ENCODE data around the gene MPPED2.

Gene MPPED2

GRCh38 chr11:30423886-30424285 lies 162.3 kb downstream of the MPPED2 start:
- H3K27me3 ChIP-seq (ENCODE audit: insufficient read depth, low read length) = no peaks in the 10 kb centered on the region
- H3K4me3 ChIP-seq (ENCODE audit: low read length) = no peak overlapping the region
- peaks cover 13% of the 10 kb centered on the region for H3K4me1 ChIP-seq (ENCODE audit: insufficient read depth, low read length)
- H3K36me3 ChIP-seq (ENCODE audit: insufficient read depth, low read length) = no peaks in the 10 kb centered on the region
- no peak overlapping the region for H2AFZ ChIP-seq (ENCODE audit: low read depth, low read length)
- no peaks in the 10 kb centered on the region for H3K9me3 ChIP-seq (ENCODE audit: low read length)

GRCh38 chr11:30423279-30423648 lies 162.9 kb downstream of the MPPED2 start:
- Histone ChIP-seq H3K27me3 (ENCODE audit: insufficient read depth, low read length) (no peaks in the 10 kb centered on the region), H2AFZ (ENCODE audit: low read depth, low read length) (no peak overlapping the region), H3K4me1 (ENCODE audit: insufficient read depth, low read length) (peaks cover 13% of the 10 kb centered on the region), H3K9me3 (ENCODE audit: low read length) (no peaks in the 10 kb centered on the region), H3K4me3 (ENCODE audit: low read length) (no peak overlapping the region), H3K36me3 (ENCODE audit: insufficient read depth, low read length) (no peaks in the 10 kb centered on the region)

GRCh38 chr11:30422447-30423278 lies 163.5 kb downstream of the MPPED2 start:
- no peak overlapping the region for H2AFZ ChIP-seq (ENCODE audit: low read depth, low read length)
- H3K27me3 ChIP-seq (ENCODE audit: insufficient read depth, low read length) = no peaks in the 10 kb centered on the region
- H3K9me3 ChIP-seq (ENCODE audit: low read length) = no peaks in the 10 kb centered on the region
- H3K4me3 ChIP-seq (ENCODE audit: low read length) = no peak overlapping the region
- no peaks in the 10 kb centered on the region for H3K36me3 ChIP-seq (ENCODE audit: insufficient read depth, low read length)
- H3K4me1 ChIP-seq (ENCODE audit: insufficient read depth, low read length) = peaks cover 13% of the 10 kb centered on the region

GRCh38 chr11:30420233-30420787 lies 165.8 kb downstream of the MPPED2 start:
- H2AFZ ChIP-seq (ENCODE audit: low read depth, low read length) = no peak overlapping the region
- H3K36me3 ChIP-seq (ENCODE audit: insufficient read depth, low read length) = no peaks in the 10 kb centered on the region
- H3K4me1 ChIP-seq (ENCODE audit: insufficient read depth, low read length) = peaks cover 13% of the 10 kb centered on the region
- H3K4me3 ChIP-seq (ENCODE audit: low read length) = no peak overlapping the region
- H3K9me3 ChIP-seq (ENCODE audit: low read length) = no peaks in the 10 kb centered on the region
- H3K27me3 ChIP-seq (ENCODE audit: insufficient read depth, low read length) = no peaks in the 10 kb centered on the region

- Histone ChIP-seq H3K4me3 (ENCODE audit: low read length) (no peak overlapping the region), H3K36me3 (ENCODE audit: insufficient read depth, low read length) (no peaks in the 10 kb centered on the region), H3K27me3 (ENCODE audit: insufficient read depth, low read length) (no peaks in the 10 kb centered on the region)
Observed at GRCh38 chr11:30414806-30415205, 171.3 kb downstream of the MPPED2 start.

GRCh38 chr11:30414244-30414643 lies 171.9 kb downstream of the MPPED2 start:
- Histone ChIP-seq H3K4me3 (ENCODE audit: low read length) (no peak overlapping the region), H3K36me3 (ENCODE audit: insufficient read depth, low read length) (no peaks in the 10 kb centered on the region), H3K4me1 (ENCODE audit: insufficient read depth, low read length) (no peaks in the 10 kb centered on the region), H3K27me3 (ENCODE audit: insufficient read depth, low read length) (no peaks in the 10 kb centered on the region), H3K9me3 (ENCODE audit: low read length) (no peaks in the 10 kb centered on the region), H2AFZ (ENCODE audit: low read depth, low read length) (no peak overlapping the region)

More at GRCh38 chr11:30414806-30415205, 171.3 kb downstream of the MPPED2 start:
- Histone ChIP-seq H3K9me3 (ENCODE audit: low read length) (no peaks in the 10 kb centered on the region), H3K4me1 (ENCODE audit: insufficient read depth, low read length) (no peaks in the 10 kb centered on the region), H2AFZ (ENCODE audit: low read depth, low read length) (no peak overlapping the region)

GRCh38 chr11:30412509-30412908 lies 173.6 kb downstream of the MPPED2 start:
- H3K4me1 ChIP-seq (ENCODE audit: insufficient read depth, low read length) = no peaks in the 10 kb centered on the region
- H3K27me3 ChIP-seq (ENCODE audit: insufficient read depth, low read length) = no peaks in the 10 kb centered on the region
- no peaks in the 10 kb centered on the region for H3K9me3 ChIP-seq (ENCODE audit: low read length)
- H3K36me3 ChIP-seq (ENCODE audit: insufficient read depth, low read length) = no peaks in the 10 kb centered on the region
- no peak overlapping the region for H3K4me3 ChIP-seq (ENCODE audit: low read length)
- H2AFZ ChIP-seq (ENCODE audit: low read depth, low read length) = no peak overlapping the region

- H3K4me1 ChIP-seq (ENCODE audit: insufficient read depth, low read length) = no peaks in the 10 kb centered on the region
- H3K36me3 ChIP-seq (ENCODE audit: insufficient read depth, low read length) = no peaks in the 10 kb centered on the region
- no peak overlapping the region for H2AFZ ChIP-seq (ENCODE audit: low read depth, low read length)
- H3K27me3 ChIP-seq (ENCODE audit: insufficient read depth, low read length) = no peaks in the 10 kb centered on the region
- no peak overlapping the region for H3K4me3 ChIP-seq (ENCODE audit: low read length)
- no peaks in the 10 kb centered on the region for H3K9me3 ChIP-seq (ENCODE audit: low read length)
Observed at GRCh38 chr11:30411383-30411782, 174.8 kb downstream of the MPPED2 start.

GRCh38 chr11:30406978-30407762 lies 179.0 kb downstream of the MPPED2 start:
- no peak overlapping the region for H2AFZ ChIP-seq (ENCODE audit: low read depth, low read length)
- no peak overlapping the region for H3K4me3 ChIP-seq (ENCODE audit: low read length)
- H3K27me3 ChIP-seq (ENCODE audit: insufficient read depth, low read length) = no peaks in the 10 kb centered on the region
- H3K36me3 ChIP-seq (ENCODE audit: insufficient read depth, low read length) = no peaks in the 10 kb centered on the region
- H3K4me1 ChIP-seq (ENCODE audit: insufficient read depth, low read length) = no peaks in the 10 kb centered on the region
- H3K9me3 ChIP-seq (ENCODE audit: low read length) = no peaks in the 10 kb centered on the region

- Histone ChIP-seq H2AFZ (ENCODE audit: low read depth, low read length) (no peak overlapping the region), H3K9me3 (ENCODE audit: low read length) (no peaks in the 10 kb centered on the region), H3K4me1 (ENCODE audit: insufficient read depth, low read length) (no peaks in the 10 kb centered on the region), H3K27me3 (ENCODE audit: insufficient read depth, low read length) (no peaks in the 10 kb centered on the region), H3K36me3 (ENCODE audit: insufficient read depth, low read length) (no peaks in the 10 kb centered on the region), H3K4me3 (ENCODE audit: low read length) (no peak overlapping the region)
Observed at GRCh38 chr11:30405385-30405784, 180.8 kb downstream of the MPPED2 start.

- Histone ChIP-seq H3K27me3 (ENCODE audit: insufficient read depth, low read length) (no peaks in the 10 kb centered on the region), H3K9me3 (ENCODE audit: low read length) (no peaks in the 10 kb centered on the region), H3K4me1 (ENCODE audit: insufficient read depth, low read length) (no peaks in the 10 kb centered on the region), H3K4me3 (ENCODE audit: low read length) (no peak overlapping the region), H2AFZ (ENCODE audit: low read depth, low read length) (no peak overlapping the region), H3K36me3 (ENCODE audit: insufficient read depth, low read length) (no peaks in the 10 kb centered on the region)
Observed at GRCh38 chr11:30404136-30404535, 182.0 kb downstream of the MPPED2 start.

GRCh38 chr11:30395751-30396150 lies 190.4 kb downstream of the MPPED2 start:
- Histone ChIP-seq H2AFZ (ENCODE audit: low read depth, low read length) (no peak overlapping the region), H3K4me3 (ENCODE audit: low read length) (no peak overlapping the region), H3K27me3 (ENCODE audit: insufficient read depth, low read length) (no peaks in the 10 kb centered on the region), H3K4me1 (ENCODE audit: insufficient read depth, low read length) (no peaks in the 10 kb centered on the region), H3K9me3 (ENCODE audit: low read length) (no peaks in the 10 kb centered on the region), H3K36me3 (ENCODE audit: insufficient read depth, low read length) (no peaks in the 10 kb centered on the region)

- no peaks in the 10 kb centered on the region for H3K9me3 ChIP-seq (ENCODE audit: low read length)
- H3K4me1 ChIP-seq (ENCODE audit: insufficient read depth, low read length) = no peaks in the 10 kb centered on the region
- no peaks in the 10 kb centered on the region for H3K27me3 ChIP-seq (ENCODE audit: insufficient read depth, low read length)
- no peaks in the 10 kb centered on the region for H3K36me3 ChIP-seq (ENCODE audit: insufficient read depth, low read length)
- no peak overlapping the region for H3K4me3 ChIP-seq (ENCODE audit: low read length)
- H2AFZ ChIP-seq (ENCODE audit: low read depth, low read length) = no peak overlapping the region
Observed at GRCh38 chr11:30393012-30393411, 193.1 kb downstream of the MPPED2 start.

Measured in neuron (in vitro differentiated cells).